ENCODE results near the gene KPNA1. TPM values are rescaled to one million over a fixed set of nuclear protein-coding genes. Genes with fewer than 3 reads are reported as not detected.
"Not testable (repeated sequence)": the region's sequence is repeated elsewhere in the genome, so short reads cannot be mapped to it uniquely, and the experiment has no call there.

KPNA1 gene
- total RNA-seq, 6 experiments from 2014 or later = 93.5 to 105 (median 98.1) TPM

DNA sequence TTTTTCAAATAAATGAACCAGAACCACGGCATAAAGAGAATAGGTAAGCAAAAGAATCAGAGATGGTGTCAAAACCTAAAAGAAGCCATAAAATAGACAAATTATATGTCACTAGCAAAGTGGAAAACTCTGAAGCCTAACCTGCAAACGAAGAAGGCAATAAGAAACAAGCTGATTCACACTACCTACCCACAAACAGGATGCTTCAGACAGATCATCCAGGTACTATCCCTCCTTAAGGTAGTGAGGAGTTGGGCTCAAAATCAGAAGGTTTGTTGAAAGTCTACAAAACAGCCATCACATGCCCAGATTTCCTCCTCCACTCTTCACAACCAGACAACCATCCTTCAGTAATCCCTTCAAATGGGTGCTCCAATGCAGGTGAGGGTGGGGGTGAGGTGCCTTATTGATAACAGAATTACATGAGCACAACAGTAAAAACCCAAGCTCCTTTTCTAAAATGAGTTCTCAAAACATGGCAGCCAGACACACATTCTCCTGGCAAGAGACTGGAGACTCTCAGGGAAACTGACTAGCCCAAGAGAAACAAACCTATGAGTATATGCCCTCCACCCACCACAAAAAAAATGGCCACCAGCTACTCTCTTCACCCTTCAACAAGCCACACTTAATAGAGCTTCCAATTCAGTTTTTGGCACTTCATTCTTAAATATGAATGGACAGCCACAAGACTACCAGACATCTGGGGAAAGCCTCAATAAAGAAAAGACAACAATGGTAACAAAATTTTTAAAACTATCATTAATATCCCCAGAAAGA lies 6.4 kb downstream of the KPNA1 start:
- Mint-ChIP-seq H3K4me3 (no peak overlapping the region), H3K9me3 (no peaks in the 10 kb centered on the region), H3K4me1 (ENCODE audit: low read depth) (peaks cover 73% of the 10 kb centered on the region), H3K27me3 (ENCODE audit: insufficient read depth) (no peaks in the 10 kb centered on the region), H3K27ac (no peak overlapping the region; the same call in 1 of the 2 replicates), H3K36me3 (ENCODE audit: low read depth) (peaks cover 29% of the 10 kb centered on the region)
- DNase-seq = no peak
- TF ChIP-seq, protein P1, sequence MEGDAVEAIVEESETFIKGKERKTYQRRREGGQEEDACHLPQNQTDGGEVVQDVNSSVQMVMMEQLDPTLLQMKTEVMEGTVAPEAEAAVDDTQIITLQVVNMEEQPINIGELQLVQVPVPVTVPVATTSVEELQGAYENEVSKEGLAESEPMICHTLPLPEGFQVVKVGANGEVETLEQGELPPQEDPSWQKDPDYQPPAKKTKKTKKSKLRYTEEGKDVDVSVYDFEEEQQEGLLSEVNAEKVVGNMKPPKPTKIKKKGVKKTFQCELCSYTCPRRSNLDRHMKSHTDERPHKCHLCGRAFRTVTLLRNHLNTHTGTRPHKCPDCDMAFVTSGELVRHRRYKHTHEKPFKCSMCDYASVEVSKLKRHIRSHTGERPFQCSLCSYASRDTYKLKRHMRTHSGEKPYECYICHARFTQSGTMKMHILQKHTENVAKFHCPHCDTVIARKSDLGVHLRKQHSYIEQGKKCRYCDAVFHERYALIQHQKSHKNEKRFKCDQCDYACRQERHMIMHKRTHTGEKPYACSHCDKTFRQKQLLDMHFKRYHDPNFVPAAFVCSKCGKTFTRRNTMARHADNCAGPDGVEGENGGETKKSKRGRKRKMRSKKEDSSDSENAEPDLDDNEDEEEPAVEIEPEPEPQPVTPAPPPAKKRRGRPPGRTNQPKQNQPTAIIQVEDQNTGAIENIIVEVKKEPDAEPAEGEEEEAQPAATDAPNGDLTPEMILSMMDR (IDR thresholded peaks at IDR 0.05) = no peak

DNA sequence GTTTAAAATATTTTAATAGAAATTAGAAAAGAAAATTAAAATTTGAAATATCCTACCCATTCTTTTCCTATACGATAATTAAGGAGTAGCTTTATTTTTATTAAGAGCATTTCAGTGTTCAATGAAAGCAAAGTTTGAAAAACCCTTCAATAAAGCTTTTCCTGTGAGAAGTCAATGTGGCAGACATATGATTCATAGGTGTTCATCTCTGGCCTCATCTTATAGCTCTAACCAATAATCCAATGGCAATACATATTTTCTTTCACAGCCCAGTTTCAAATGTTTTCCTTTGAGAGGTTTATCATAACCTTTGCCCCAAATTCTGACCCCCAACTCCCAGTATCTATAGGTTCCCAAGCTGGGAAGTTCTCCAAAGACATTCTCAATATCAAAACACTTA lies 8.3 kb downstream of the KPNA1 start:
- Mint-ChIP-seq H3K4me3 (no peak overlapping the region), H3K4me1 (ENCODE audit: low read depth) (peaks cover 57% of the 10 kb centered on the region), H3K27me3 (ENCODE audit: insufficient read depth) (no peaks in the 10 kb centered on the region), H3K9me3 (no peaks in the 10 kb centered on the region), H3K36me3 (ENCODE audit: low read depth) (peaks cover 27% of the 10 kb centered on the region), H3K27ac (no peak overlapping the region)
- TF ChIP-seq, protein P1 (IDR thresholded peaks at IDR 0.05) = no peak
- no peak for DNase-seq

DNA sequence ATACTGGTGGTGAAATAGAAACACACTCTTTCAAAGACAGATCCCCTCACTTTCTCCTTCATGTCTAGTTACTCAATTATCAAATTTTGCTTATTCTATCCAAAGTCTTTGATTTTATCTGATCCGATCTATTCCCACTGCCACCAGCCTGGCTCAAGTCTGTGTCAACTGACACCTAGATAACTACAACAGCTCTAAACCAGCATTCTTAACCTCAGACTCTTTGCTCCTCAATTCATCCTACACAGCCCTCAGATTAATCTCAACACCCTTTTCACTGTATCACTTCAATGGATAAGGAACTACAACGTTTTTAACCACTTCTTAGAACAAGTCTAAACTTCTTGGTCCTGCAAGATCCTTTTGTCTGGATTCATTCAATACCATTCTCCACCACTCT lies 9.1 kb downstream of the KPNA1 start:
- Mint-ChIP-seq H3K4me3 (no peak overlapping the region), H3K36me3 (ENCODE audit: low read depth) (peaks cover 19% of the 10 kb centered on the region), H3K9me3 (no peaks in the 10 kb centered on the region), H3K27ac (peak overlapping the region; percentile 2; the same call in 1 of the 2 replicates), H3K27me3 (ENCODE audit: insufficient read depth) (no peaks in the 10 kb centered on the region), H3K4me1 (ENCODE audit: low read depth) (peaks cover 50% of the 10 kb centered on the region)
- DNase-seq = no peak
- TF ChIP-seq, protein P1 (IDR thresholded peaks at IDR 0.05) = no peak

DNA sequence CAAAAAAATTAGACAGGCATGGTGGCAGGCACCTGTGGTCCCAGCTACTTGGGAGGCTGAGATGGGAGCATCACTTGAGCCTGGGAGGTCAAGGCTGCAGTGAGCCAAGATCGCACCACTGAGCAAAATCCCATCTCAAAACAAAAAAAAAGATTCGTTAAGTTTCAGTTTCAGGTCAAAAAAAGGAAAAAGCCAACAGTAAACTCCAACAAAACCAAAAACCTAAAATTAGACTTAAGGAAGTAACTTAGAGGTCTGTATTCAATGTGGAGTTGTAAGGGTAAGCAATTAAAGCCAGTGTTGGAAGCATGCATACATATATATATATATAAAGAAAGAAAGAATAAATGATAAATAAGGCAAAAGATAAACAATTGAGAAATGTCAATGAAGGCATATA lies 11.8 kb downstream of the KPNA1 start:
- DNase-seq = no peak
- Mint-ChIP-seq H3K4me3 (no peak overlapping the region), H3K9me3 (no peaks in the 10 kb centered on the region), H3K27me3 (ENCODE audit: insufficient read depth) (no peaks in the 10 kb centered on the region), H3K36me3 (ENCODE audit: low read depth) (peaks cover 14% of the 10 kb centered on the region), H3K4me1 (ENCODE audit: low read depth) (peaks cover 45% of the 10 kb centered on the region), H3K27ac (no peak overlapping the region)
- TF ChIP-seq, protein P1 (IDR thresholded peaks at IDR 0.05) = no peak

DNA sequence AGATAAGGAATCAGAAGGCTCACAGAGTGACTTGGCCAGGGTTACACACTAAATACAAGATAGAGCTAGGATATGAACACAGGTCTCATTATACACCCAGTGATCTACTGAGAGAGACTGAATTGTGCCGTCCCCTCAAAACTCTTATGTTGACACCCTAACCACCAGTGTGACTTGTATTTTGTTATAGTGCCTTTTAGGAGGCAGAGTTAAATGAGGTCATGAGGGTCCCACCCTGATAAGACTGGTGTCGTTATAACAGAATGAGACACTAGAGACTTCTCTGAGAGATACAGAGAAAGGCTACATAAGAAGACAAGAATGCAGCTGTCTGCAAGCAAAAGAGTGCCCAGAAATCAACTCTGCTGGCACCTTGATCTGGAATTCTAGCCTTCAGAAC lies 12.6 kb downstream of the KPNA1 start:
- TF ChIP-seq, protein P1 (IDR thresholded peaks at IDR 0.05) = no peak
- Mint-ChIP-seq H3K27ac (no peak overlapping the region), H3K9me3 (no peaks in the 10 kb centered on the region), H3K4me1 (ENCODE audit: low read depth) (peaks cover 53% of the 10 kb centered on the region), H3K36me3 (ENCODE audit: low read depth) (peaks cover 14% of the 10 kb centered on the region), H3K27me3 (ENCODE audit: insufficient read depth) (no peaks in the 10 kb centered on the region), H3K4me3 (no peak overlapping the region)
- no peak for DNase-seq

DNA sequence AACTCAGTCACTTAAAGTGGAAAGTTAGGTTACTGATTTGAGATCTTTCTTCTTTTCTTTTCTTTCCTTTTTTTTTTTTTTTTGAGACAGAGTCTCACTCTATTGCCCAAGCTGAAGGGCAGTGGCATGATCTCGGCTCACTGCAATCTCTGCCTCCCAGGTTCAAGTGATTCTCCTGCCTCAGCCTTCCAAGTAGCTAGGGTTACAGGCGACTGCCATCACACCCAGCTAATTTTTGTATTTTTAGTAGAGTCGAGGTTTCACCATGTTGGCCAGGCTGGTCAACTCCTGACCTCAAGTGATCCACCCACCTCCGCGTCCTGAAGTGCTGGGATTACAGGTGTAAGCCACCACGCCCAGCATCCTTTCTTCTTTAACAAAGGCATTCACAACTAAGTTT lies 13.8 kb downstream of the KPNA1 start:
- Mint-ChIP-seq H3K36me3 (ENCODE audit: low read depth) (peaks cover 17% of the 10 kb centered on the region), H3K4me1 (ENCODE audit: low read depth) (peaks cover 57% of the 10 kb centered on the region)
- H3K27me3 Mint-ChIP-seq (ENCODE audit: insufficient read depth); H3K4me3 Mint-ChIP-seq; DNase-seq; H3K27ac Mint-ChIP-seq; H3K9me3 Mint-ChIP-seq: not testable (repeated sequence)
